SK-N-SH (cell line): Measurements from ENCODE around the gene TCN2. TPM values are rescaled to one million over a fixed set of nuclear protein-coding genes. Genes with fewer than 3 reads are reported as not detected.

Experiments used
- CTCF ChIA-PET: fragments of 300-600, 350-600 bp; formaldehyde crosslinking; extraction: SDS; loops from one replicate; lab custom pipeline; 2021; lab: Yijun Ruan, JAX
- POLR2A ChIA-PET: fragments of 350-600 bp; sonication (Branson Sonifier 250); formaldehyde crosslinking; extraction: SDS; loops from one replicate; lab custom pipeline; 2020; ENCODE audit warnings: antibody characterized with exemption, inconsistent platforms; lab: Yijun Ruan, JAX
- DNase-seq: peaks from one replicate; pipeline ENCODE4 v3.0.0; 2012
- H2AFZ ChIP-seq: fragments of 200-600 bp; sonication (generic); 2 replicates; pipeline ENCODE4 v1.8.1; 2016; ENCODE audit warnings: antibody characterized with exemption, mild to moderate bottlenecking, low read depth
- H3F3A ChIP-seq: fragments of 200-600 bp; sonication (generic); replicated peaks from 2 replicates; pipeline ENCODE3; 2016; ENCODE audit warnings: antibody characterized with exemption, mild to moderate bottlenecking; ENCODE audit not compliant: insufficient read depth
- H3K27ac ChIP-seq, 2 experiments: fragments of 200-500 bp in 1 of 2; fragments of 200-600 bp in 1 of 2; sonication (Bioruptor generic) in 1 of 2; sonication (generic), shearing (Covaris generic) in 1 of 2; 2 replicates each; pipeline versions ENCODE4 v1.5.1 to v1.6.1; 2014 to 2016; ENCODE audit warnings: low read depth in 2 of 2, inconsistent platforms in 1 of 2, low read length in 1 of 2, mild to moderate bottlenecking in 1 of 2, mixed read lengths in 1 of 2
- H3K27me3 ChIP-seq: fragments of 200-600 bp; sonication (generic), shearing (Covaris generic); 2 replicates; pipeline ENCODE4 v1.6.1; 2016; ENCODE audit warnings: mixed run types; ENCODE audit not compliant: insufficient read depth
- H3K36me3 ChIP-seq, 2 experiments: fragments of 200-500 bp in 1 of 2; fragments of 200-600 bp in 1 of 2; sonication (Bioruptor generic) in 1 of 2; sonication (generic) in 1 of 2; replicated peaks in 1 of 2; 2 replicates each; pipeline versions ENCODE3 to v1.5.1; 2014 to 2016; ENCODE audit warnings: low read length in 1 of 2, mild to moderate bottlenecking in 1 of 2; ENCODE audit not compliant: insufficient read depth in 2 of 2, control insufficient read depth in 1 of 2
- H3K4me1 ChIP-seq, 2 experiments: fragments of 200-500 bp in 1 of 2; fragments of 200-600 bp in 1 of 2; sonication (Bioruptor generic) in 1 of 2; sonication (generic), shearing (Covaris generic) in 1 of 2; 2 replicates each; pipeline versions ENCODE4 v1.5.1 to v1.6.1; 2014 to 2016; ENCODE audit warnings: low read depth in 1 of 2, low read length in 1 of 2, mixed run types in 1 of 2; ENCODE audit not compliant: insufficient read depth in 2 of 2, control insufficient read depth in 1 of 2
- H3K4me2 ChIP-seq: fragments of 200-600 bp; sonication (generic), shearing (Covaris generic); 2 replicates; pipeline ENCODE4 v1.6.1; 2017; ENCODE audit warnings: mixed run types
- H3K4me3 ChIP-seq, 2 experiments: fragments of 200-500 bp in 1 of 2; fragments of 200-600 bp in 1 of 2; sonication (Bioruptor generic) in 1 of 2; sonication (generic), shearing (Covaris generic) in 1 of 2; 2 replicates each; pipeline versions ENCODE4 v1.5.1 to v1.8.1; 2014 to 2016; ENCODE audit warnings: low read depth in 2 of 2, inconsistent platforms in 1 of 2, low read length in 1 of 2, mild to moderate bottlenecking in 1 of 2, mixed read lengths in 1 of 2, moderate library complexity in 1 of 2
- H3K79me2 ChIP-seq: fragments of 200-600 bp; sonication (generic); 2 replicates; pipeline ENCODE4 v1.8.1; 2017; ENCODE audit warnings: mild to moderate bottlenecking; ENCODE audit not compliant: insufficient read depth
- H3K9ac ChIP-seq: fragments of 200-600 bp; sonication (generic); 2 replicates; pipeline ENCODE4 v1.6.1; 2017; ENCODE audit warnings: mixed run types
- H3K9me2 ChIP-seq: fragments of 200-600 bp; sonication (generic); 2 replicates; pipeline ENCODE4 v1.6.1; 2017; ENCODE audit warnings: mixed run types
- H3K9me3 ChIP-seq: fragments of 200-600 bp; sonication (generic); 2 replicates; pipeline ENCODE4 v1.6.1; 2017; ENCODE audit warnings: mixed run types, mild to moderate bottlenecking, moderate library complexity
- H4K20me1 ChIP-seq: fragments of 200-600 bp; sonication (generic); 2 replicates; pipeline ENCODE4 v1.6.1; 2017; ENCODE audit warnings: mild to moderate bottlenecking, mixed run types; ENCODE audit not compliant: insufficient read depth
- CHD2 ChIP-seq: fragments of 150-350 bp; IDR thresholded peaks from 2 replicates; pipeline ENCODE4 v1.6.1; 2018; ENCODE audit warnings: low read length; ENCODE audit not compliant: partially characterized antibody
- EP300 ChIP-seq, 2 experiments: IDR thresholded peaks; 2 replicates each; pipeline versions ENCODE4 v1.4.0 to v1.6.1; 2012; ENCODE audit warnings: borderline replicate concordance in 1 of 2, low read depth in 1 of 2, low read length in 1 of 2
- FOSL2 ChIP-seq: IDR thresholded peaks from 2 replicates; pipeline ENCODE4 v1.4.0; 2012; ENCODE audit warnings: low read depth, mild to moderate bottlenecking, moderate library complexity, borderline replicate concordance
- FOXM1 ChIP-seq: IDR thresholded peaks from 2 replicates; pipeline ENCODE4 v1.4.0; 2012; ENCODE audit warnings: low read depth, mild to moderate bottlenecking
- GATA2 ChIP-seq: sonication (generic); formaldehyde crosslinking; IDR thresholded peaks from 2 replicates; pipeline ENCODE4 v1.5.0; 2020; ENCODE audit warnings: mild to moderate bottlenecking, missing genetic modification reagents
- MXI1 ChIP-seq: IDR thresholded peaks from 2 replicates; pipeline ENCODE4 v1.6.1; 2012; ENCODE audit warnings: mild to moderate bottlenecking, low read depth, low read length, improper control_type of control experiment
- NFIC ChIP-seq: IDR thresholded peaks from 2 replicates; pipeline ENCODE4 v1.4.0; 2012; ENCODE audit warnings: borderline replicate concordance
- NRF1 ChIP-seq: IDR thresholded peaks from 2 replicates; pipeline ENCODE4 v1.6.1; 2012; ENCODE audit warnings: low read depth, mild to moderate bottlenecking, low read length
- POLR2AphosphoS5 ChIP-seq: IDR thresholded peaks from 2 replicates; pipeline ENCODE4 v1.6.1; 2012; ENCODE audit warnings: low read depth, low read length
- RAD21 ChIP-seq: IDR thresholded peaks from 2 replicates; pipeline ENCODE4 v1.6.1; 2012; ENCODE audit warnings: mild to moderate bottlenecking, low read length
- RFX5 ChIP-seq: IDR thresholded peaks from 2 replicates; pipeline ENCODE4 v1.6.1; 2012; ENCODE audit warnings: mild to moderate bottlenecking, improper control_type of control experiment, low read length
- SMC3 ChIP-seq: IDR thresholded peaks from 2 replicates; pipeline ENCODE4 v1.6.1; 2012; ENCODE audit warnings: low read depth, low read length, improper control_type of control experiment
- TAF1 ChIP-seq: IDR thresholded peaks from 2 replicates; pipeline ENCODE4 v1.6.1; 2012; ENCODE audit warnings: low read depth, mild to moderate bottlenecking, low read length, moderate library complexity, borderline replicate concordance
- TCF12 ChIP-seq: IDR thresholded peaks from 2 replicates; pipeline ENCODE4 v1.4.0; 2012
- WGBS: methylation state at CpG from one replicate; pipeline ENCODE4 v1.1.6; 2017; ENCODE audit warnings: low lambda C conversion rate; 5-methylcytosine and 5-hydroxymethylcytosine counted together
- polyA plus RNA-seq, 3 experiments: library from polyadenylated mRNA; depleted of rRNA; stranded (reverse); fragments of >200 nt; gene quantifications; 2 replicates each; pipeline ENCODE4 v1.2.3, GENCODE V29; 2012
- TF ChIP-seq, protein P1 (sequence below): IDR thresholded peaks from 2 replicates; pipeline ENCODE4 v1.6.1; 2012; ENCODE audit warnings: mild to moderate bottlenecking, low read depth, low read length, moderate library complexity
- TF ChIP-seq, protein P2 (sequence below): IDR thresholded peaks from 2 replicates; pipeline ENCODE4 v1.4.0; 2012; ENCODE audit warnings: low read depth, borderline replicate concordance
- TF ChIP-seq, protein P3 (sequence below): IDR thresholded peaks from 2 replicates; pipeline ENCODE4 v1.4.0; 2012; ENCODE audit warnings: low read depth, borderline replicate concordance
- TF ChIP-seq, protein P4 (sequence below): fragments of 200-600 bp; sonication (generic); IDR thresholded peaks from 2 replicates; pipeline ENCODE4 v1.6.1; 2017; ENCODE audit warnings: antibody characterized with exemption, mild to moderate bottlenecking, moderate library complexity
- TF ChIP-seq, protein P5 (sequence below): IDR thresholded peaks from 2 replicates; pipeline ENCODE4 v1.4.0; 2012; ENCODE audit warnings: low read depth

The TCN2 gene
- 4.1 and 4.5 TPM in 2 replicates for polyA plus RNA-seq (2012; rRNA removed)
- polyA plus RNA-seq (2012; cell fraction: cytosol; rRNA removed): 1.8 and 2.9 TPM in 2 replicates
- 3.8 and 4.6 TPM in 2 replicates for polyA plus RNA-seq (2012; cell fraction: nucleus; rRNA removed)

DNA sequence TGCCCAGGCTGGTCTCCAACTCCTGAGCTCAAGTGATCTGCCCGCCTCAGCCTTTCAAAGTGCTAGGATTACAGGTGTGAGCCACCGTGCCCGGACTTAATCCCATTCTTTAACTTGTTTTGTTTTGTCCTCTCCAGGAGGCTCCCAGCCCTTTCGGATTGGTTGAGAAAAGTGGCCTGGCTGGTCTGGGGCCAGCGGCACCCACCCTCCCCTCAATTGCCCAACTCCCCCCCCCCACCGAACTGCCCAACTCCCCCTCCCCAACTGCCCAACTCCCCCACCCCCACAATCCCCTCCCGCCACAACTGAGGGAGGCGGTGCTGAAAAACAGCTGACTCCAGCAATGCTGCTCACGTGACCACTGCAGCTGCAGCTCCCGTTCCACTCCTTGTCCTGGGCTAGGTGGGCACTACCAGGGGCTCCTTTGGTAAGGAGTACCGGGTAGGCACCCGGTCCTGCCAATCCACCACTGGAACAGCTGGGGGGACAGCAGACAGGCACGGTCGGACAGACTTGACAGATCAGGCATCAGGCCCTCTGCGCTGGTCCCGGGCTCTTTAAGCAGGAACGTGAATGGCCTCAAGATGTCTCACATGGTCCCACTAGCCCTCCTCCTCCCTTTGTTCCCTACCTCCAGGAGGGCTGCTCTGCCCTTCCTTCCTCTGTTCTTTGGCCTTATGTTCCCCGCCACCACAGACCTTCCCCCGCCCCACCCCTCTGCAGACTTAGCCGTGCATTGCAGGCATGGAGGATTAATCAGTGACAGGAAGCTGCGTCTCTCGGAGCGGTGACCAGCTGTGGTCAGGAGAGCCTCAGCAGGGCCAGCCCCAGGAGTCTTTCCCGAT is at the start of gene TCN2:
TSS of gene TCN2 (plus strand) at position 720 of the 845 bp plus-strand sequence. CDS start 158 bp downstream, outside the sequence.
- DNase-seq: peak; percentile 80

More for the DNA sequence above, at the start of gene TCN2:
- Histone ChIP-seq H3F3A (peaks cover 4% of the 10 kb centered on the region), H3K36me3 (no peaks in the 10 kb centered on the region), H3K4me1 (peaks cover 10 to 15% of the 10 kb centered on the region in 2 experiments; a peak in 2 of 4 replicates), H3K4me3 (peak within 1 kb of the TSS; percentile 53 to 56), H3K27me3 (no peaks in the 10 kb centered on the region), H3K27ac (peak within 1 kb of the TSS in 1 of 2 experiments; percentile 64; a peak in 2 of 4 replicates), H4K20me1 (no peaks in the 10 kb centered on the region)
- POLR2A ChIA-PET: interaction anchor here (1.0 to 1.1 kb wide), 4 partner anchors 9 to 28 kb away, joined by 3 to 7 read pairs (median 3); partner anchors contain the start of gene PES1
- 6% methylated on average over 17 of the region's 24 CpGs for WGBS
- TF ChIP-seq, protein P1, sequence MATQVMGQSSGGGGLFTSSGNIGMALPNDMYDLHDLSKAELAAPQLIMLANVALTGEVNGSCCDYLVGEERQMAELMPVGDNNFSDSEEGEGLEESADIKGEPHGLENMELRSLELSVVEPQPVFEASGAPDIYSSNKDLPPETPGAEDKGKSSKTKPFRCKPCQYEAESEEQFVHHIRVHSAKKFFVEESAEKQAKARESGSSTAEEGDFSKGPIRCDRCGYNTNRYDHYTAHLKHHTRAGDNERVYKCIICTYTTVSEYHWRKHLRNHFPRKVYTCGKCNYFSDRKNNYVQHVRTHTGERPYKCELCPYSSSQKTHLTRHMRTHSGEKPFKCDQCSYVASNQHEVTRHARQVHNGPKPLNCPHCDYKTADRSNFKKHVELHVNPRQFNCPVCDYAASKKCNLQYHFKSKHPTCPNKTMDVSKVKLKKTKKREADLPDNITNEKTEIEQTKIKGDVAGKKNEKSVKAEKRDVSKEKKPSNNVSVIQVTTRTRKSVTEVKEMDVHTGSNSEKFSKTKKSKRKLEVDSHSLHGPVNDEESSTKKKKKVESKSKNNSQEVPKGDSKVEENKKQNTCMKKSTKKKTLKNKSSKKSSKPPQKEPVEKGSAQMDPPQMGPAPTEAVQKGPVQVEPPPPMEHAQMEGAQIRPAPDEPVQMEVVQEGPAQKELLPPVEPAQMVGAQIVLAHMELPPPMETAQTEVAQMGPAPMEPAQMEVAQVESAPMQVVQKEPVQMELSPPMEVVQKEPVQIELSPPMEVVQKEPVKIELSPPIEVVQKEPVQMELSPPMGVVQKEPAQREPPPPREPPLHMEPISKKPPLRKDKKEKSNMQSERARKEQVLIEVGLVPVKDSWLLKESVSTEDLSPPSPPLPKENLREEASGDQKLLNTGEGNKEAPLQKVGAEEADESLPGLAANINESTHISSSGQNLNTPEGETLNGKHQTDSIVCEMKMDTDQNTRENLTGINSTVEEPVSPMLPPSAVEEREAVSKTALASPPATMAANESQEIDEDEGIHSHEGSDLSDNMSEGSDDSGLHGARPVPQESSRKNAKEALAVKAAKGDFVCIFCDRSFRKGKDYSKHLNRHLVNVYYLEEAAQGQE: 0 out of 2 replicates have a peak, but pooled peaks have one; percentile 29
- TF ChIP-seq FOXM1 (no peak), RAD21 (no peak), GATA2 (CRISPR knock-in tag) (no peak), FOSL2 (no peak), CHD2 (no peak), RFX5 (no peak), SMC3 (no peak), POLR2AphosphoS5 (peak; percentile 40; the same call in 1 of the 2 replicates), NFIC (no peak), MXI1 (peak; percentile 67; the same call in 1 of the 2 replicates), EP300 (IDR thresholded peaks at IDR 0.05; ENCODE audit: borderline replicate concordance in 1 of 2, low read depth in 1 of 2, low read length in 1 of 2) (no peak), NRF1 (no peak), TCF12 (no peak), TAF1 (peak; percentile 19; the same call in 1 of the 2 replicates)
- TF ChIP-seq, protein P2, sequence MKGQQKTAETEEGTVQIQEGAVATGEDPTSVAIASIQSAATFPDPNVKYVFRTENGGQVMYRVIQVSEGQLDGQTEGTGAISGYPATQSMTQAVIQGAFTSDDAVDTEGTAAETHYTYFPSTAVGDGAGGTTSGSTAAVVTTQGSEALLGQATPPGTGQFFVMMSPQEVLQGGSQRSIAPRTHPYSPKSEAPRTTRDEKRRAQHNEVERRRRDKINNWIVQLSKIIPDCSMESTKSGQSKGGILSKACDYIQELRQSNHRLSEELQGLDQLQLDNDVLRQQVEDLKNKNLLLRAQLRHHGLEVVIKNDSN: peak; percentile 94
- TF ChIP-seq, protein P3, sequence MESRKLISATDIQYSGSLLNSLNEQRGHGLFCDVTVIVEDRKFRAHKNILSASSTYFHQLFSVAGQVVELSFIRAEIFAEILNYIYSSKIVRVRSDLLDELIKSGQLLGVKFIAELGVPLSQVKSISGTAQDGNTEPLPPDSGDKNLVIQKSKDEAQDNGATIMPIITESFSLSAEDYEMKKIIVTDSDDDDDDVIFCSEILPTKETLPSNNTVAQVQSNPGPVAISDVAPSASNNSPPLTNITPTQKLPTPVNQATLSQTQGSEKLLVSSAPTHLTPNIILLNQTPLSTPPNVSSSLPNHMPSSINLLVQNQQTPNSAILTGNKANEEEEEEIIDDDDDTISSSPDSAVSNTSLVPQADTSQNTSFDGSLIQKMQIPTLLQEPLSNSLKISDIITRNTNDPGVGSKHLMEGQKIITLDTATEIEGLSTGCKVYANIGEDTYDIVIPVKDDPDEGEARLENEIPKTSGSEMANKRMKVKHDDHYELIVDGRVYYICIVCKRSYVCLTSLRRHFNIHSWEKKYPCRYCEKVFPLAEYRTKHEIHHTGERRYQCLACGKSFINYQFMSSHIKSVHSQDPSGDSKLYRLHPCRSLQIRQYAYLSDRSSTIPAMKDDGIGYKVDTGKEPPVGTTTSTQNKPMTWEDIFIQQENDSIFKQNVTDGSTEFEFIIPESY: no peak
- TF ChIP-seq, protein P4, sequence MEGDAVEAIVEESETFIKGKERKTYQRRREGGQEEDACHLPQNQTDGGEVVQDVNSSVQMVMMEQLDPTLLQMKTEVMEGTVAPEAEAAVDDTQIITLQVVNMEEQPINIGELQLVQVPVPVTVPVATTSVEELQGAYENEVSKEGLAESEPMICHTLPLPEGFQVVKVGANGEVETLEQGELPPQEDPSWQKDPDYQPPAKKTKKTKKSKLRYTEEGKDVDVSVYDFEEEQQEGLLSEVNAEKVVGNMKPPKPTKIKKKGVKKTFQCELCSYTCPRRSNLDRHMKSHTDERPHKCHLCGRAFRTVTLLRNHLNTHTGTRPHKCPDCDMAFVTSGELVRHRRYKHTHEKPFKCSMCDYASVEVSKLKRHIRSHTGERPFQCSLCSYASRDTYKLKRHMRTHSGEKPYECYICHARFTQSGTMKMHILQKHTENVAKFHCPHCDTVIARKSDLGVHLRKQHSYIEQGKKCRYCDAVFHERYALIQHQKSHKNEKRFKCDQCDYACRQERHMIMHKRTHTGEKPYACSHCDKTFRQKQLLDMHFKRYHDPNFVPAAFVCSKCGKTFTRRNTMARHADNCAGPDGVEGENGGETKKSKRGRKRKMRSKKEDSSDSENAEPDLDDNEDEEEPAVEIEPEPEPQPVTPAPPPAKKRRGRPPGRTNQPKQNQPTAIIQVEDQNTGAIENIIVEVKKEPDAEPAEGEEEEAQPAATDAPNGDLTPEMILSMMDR: no peak
- TF ChIP-seq, protein P5, sequence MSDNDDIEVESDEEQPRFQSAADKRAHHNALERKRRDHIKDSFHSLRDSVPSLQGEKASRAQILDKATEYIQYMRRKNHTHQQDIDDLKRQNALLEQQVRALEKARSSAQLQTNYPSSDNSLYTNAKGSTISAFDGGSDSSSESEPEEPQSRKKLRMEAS: peak; percentile 15; the same call in 1 of the 2 replicates
- TF ChIP-seq, all 33 proteins: peak for 6
- CTCF ChIA-PET: interaction anchor here (0.6 to 4.1 kb wide), 19 partner anchors 9 to 1689 kb away, joined by 3 to 24 read pairs (median 4); partner anchors contain the start of genes MTFP1, PES1 and SLC35E4
- peak within 1 kb of the TSS; percentile 82 for H3K4me2 ChIP-seq
- H2AFZ ChIP-seq: peak within 1 kb of the TSS; percentile 94
- no peaks in the 10 kb centered on the region for H3K79me2 ChIP-seq
- no peaks in the 10 kb centered on the region for H3K9me3 ChIP-seq
- peak within 1 kb of the TSS; percentile 42; the same call in 1 of the 2 replicates for H3K9ac ChIP-seq
- no peaks in the 10 kb centered on the region for H3K9me2 ChIP-seq
